Measurements from ENCODE around the gene QRSL1.
A peak's percentile ranks its signal among the peaks of the same experiment; 100 is the strongest.
"Not testable (repeated sequence)": the region's sequence is repeated elsewhere in the genome, so short reads cannot be mapped to it uniquely, and the experiment has no call there.

The QRSL1 gene, protein sequence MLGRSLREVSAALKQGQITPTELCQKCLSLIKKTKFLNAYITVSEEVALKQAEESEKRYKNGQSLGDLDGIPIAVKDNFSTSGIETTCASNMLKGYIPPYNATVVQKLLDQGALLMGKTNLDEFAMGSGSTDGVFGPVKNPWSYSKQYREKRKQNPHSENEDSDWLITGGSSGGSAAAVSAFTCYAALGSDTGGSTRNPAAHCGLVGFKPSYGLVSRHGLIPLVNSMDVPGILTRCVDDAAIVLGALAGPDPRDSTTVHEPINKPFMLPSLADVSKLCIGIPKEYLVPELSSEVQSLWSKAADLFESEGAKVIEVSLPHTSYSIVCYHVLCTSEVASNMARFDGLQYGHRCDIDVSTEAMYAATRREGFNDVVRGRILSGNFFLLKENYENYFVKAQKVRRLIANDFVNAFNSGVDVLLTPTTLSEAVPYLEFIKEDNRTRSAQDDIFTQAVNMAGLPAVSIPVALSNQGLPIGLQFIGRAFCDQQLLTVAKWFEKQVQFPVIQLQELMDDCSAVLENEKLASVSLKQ

DNA sequence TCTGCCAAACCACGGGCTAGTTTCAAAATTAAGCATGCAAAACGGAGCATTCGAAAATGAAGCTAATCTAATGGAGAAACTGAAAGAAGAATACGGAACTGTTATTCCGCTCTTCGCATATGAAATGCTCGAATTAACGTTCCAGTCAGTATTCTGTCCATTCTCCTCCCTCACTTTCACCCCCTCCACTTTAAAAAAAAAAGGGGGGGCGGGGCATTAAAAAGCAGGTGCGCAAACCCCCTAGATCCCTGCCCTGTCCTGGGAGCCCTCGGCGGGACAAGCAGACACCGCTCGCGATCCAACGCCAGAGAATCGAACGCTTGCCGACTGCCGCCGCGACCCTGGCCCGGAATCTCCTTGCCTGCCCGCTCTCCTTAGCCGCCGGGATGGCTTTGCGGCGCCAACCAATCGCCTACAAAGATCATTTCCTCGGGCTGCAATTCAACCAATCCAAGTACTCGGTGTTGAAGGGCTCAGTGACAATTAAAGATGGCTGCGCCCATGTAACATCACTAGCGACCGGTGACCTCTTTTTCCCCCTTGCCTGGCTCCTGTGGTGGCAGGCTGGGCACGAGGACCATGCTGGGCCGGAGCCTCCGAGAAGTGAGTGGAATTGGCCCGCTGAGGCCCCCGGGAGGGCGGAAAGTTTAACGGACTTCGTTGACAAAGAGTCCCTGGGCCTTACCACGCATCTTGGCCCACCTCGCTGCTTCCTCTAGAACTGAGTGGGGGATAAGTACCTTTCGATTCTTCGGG lies at the start of gene QRSL1, which contains the start of gene RTN4IP1:
TSS of gene QRSL1 (plus strand) at position 476 of the 756 bp plus-strand sequence. CDS start at position 580, 104 bp downstream.
TSS of gene RTN4IP1 (minus strand) at position 396 of the 756 bp plus-strand sequence. CDS start 477 bp downstream, outside the sequence.
- DNase-seq = peak; percentile 34 to 88 (median 84)

DNA sequence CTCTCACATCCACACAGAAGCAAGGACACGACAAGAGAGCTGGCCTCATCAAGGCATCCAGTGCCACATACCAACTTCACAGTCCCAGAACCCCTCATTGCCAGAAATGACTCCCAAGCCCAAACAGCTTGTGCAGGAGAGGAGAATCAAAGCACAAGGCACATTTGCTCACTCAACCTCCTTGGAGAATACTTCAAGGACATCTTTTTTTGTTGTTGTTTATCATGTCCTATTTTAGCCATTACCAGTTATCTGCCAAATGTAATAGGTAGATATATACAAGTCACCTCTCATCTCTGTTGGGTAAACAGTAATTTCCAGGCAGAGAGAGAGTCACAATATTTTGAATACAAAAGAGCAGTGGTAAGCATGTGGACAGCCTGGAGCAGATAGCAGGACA lies 47.9 kb upstream of the QRSL1 start:
- no peak for DNase-seq

DNA sequence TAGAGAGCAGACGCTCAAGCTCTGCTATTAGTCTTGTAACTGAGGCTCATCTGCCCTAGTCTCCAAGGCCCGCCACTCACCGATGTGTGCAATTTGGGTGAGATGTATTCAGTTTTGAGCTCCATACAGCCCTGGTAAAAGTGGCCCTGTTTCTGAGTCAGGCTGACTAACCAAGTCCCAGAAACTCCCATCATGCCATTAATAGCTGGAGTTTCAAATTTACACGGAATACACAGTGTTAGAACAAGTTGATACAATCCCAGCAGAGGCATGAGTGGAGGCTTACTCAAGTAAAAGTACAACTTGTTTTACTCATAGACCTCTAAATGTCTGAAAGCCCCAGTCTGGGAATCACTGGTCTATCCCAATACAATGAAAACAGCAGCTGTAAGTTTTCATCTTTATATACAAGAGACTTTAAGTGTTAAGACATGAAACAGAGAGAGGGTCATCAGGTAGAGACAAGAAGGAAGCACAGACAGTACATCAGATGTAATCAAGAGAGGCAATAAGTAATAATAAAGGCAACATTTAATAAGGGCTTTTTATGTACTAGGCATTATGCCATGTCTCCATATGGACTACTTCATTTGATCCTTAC lies 42.5 kb upstream of the QRSL1 start:
- DNase-seq = no peak

DNA sequence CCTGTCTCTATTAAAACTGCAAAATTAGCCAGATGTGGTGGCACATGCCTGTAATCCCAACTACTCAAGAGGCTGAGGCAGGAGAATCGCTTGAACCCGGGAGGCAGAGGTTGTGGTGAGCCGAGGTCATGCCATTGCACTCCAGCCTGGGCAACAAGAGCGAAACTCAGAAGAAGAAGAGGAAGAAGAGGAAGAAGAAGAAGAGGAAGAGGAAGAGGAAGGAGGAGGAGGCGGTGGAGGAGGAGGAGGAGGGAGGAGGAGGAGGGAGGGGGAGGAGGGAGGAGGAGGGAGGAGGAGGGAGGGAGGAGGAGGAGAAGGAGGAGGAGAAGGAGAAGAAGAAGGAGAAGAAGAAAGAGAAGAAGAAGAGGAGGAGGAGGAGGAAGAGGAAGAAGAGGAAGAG lies 40.4 kb upstream of the QRSL1 start:
- not testable (repeated sequence) for DNase-seq

DNA sequence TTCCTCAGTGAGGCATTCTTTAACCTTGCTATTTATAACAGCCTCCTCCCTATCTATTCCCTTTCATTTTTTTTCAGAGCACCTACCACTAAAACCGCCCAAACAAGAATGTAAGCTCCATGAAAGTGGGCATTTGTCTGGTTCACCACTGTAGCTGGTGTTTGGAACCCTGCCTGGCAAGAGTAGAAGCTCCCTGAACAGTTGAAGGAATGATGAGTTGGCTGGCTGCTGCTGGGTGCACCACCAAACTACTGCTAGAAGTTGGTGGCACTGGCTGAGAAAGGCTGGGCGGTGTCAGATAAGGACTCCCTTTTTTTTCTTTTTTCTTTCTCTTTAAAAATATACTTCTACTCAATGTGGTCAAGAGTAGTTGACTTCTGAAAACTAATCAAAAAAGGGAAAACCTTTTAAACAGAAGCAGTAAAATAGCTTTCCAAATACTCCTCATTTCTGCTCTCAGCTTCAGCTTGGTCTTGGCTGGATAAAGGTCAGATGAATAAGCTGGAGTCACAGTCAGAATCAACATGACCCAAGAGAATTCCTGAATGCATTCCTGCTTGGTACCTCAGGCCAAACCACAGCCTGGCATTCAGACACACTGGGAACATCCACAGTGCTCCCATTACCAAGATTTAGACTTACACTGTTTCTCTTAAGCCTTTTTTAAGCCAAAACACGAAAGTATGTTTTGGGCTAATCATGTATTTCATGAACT lies 38.1 kb upstream of the QRSL1 start:
- no peak for DNase-seq

DNA sequence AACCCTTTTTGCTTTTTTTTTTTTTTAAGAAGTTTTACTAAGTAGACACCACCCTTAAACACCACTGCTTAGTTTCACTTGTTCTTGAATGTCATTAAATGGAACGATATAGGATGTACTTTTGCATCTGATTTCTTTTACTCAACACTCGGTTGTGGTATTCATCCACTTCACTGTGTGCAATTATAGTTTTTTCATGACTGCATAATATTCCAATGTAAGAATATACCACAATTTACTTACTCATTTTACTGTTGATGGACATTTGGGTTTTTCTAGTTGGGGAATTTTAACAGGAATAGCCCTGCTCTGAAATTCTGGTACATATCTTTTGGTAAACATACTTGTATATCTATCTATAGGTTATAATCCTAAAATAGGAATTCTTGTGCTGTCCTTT lies 29.9 kb upstream of the QRSL1 start:
- no peak for DNase-seq

DNA sequence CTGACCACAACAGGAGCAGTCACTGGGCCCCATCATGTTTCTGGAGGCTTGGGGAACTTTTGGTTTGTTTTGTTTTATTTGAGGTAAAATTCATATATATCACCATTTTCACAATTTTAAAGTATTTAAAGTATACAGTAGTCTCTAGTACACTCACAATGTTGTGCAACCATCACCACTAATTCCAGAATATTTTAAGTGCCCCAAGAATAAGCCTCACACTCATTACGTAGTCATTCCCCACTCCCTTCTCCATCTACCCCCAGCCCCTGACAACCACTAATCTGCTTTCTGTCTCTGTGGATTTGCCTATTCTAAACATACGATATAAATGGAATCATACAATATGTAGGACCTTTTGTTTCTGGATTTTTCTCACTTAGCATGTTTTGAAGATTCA lies 29.0 kb upstream of the QRSL1 start:
- DNase-seq = no peak

DNA sequence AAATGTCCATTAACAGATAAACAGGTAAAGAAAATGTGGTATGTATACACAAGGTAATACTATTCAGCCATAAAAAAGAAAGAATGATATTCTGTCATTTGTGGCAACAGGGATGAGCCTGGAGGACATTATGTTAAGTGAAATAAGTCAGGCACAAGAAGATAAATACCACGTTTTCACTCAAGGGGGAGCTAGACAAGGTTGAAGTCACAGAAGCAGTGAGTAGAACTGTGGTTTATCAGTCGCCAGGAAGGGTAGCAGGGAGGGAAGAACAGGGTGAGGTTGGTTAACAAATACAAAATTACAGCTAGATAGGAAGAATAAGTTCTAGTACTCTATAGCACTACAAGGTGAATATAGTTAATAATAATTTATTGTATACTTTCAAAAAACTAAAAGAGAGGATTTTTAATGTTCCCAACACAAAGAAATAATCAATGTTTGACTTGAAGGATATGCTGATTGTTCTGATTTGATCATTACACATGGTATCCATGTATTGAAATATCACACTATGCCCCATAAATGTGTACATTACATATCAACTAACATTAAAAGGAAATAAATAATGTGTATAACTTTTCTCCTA lies 21.2 kb upstream of the QRSL1 start:
- no peak for DNase-seq

DNA sequence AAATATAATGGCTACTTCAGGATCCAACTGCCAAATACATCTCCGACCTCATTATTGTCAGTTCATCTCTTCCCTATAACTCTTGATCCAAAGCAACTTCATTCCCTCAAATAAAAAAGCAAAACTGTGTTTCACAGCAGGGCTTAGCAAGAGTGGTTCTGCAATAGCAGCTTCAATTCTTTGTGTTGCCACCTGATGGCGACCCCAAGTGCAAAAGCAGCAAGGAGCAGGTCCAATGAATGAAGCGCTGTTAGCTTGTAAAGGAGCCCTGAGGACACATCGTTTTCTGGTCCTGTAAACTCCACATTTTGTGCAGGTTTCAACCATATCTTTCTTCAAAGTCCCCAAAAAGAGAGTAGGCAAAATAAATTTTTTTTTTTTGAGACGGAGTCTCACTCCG lies 19.7 kb upstream of the QRSL1 start:
- no peak for DNase-seq

DNA sequence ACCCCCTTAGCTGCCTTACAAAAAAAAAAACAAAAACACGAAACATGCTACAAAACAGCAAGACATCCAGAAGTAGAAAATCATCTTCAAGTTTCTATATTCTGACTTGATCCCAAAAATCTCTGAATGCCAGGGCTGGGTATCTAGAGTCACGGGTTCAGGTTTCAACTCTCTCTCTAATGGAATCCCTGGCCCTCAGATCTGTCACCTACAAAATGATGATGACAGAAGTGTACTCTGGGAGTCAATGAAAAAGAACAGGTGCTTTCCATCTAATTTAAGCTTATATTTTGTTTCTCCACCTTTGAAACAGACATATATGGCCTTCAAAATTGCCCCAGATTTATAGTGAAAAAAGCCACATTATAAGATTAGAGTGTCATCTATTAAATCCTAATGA lies 18.3 kb upstream of the QRSL1 start:
- no peak for DNase-seq

DNA sequence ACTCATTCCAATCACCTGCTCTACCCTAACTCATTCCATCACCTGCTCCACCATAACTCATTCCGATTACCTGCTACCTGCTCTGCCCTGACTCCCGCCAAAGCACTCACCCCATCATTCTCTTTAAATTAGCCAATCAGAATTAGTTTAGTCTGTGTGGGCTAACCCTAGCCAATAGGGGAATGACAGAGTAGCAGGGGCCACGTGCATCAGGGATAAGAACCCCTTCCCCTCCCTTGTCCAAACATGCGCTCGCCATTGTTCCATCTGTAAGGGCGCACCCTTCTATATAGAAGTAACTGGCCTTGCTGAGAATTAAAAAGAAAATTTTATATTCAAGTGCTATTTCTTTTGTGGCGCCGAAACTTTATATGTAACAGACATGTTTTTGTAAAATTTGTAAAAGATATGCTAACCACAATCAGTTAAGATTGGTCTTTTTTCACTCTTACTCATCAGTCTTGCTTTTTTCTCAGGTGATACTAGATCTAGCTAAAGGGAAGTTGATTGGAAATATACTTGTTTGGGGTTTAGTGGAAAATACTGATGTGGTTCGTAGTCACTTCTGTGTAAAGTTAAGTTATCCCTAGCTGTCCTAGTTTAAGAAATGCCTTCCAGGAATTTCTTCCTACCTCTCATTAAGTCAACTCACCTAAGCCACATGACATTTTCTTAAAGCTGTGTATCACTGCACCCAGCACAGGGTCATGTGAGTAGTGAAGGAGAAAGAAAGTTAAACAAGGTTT lies 16.5 kb upstream of the QRSL1 start:
- no peak for DNase-seq

DNA sequence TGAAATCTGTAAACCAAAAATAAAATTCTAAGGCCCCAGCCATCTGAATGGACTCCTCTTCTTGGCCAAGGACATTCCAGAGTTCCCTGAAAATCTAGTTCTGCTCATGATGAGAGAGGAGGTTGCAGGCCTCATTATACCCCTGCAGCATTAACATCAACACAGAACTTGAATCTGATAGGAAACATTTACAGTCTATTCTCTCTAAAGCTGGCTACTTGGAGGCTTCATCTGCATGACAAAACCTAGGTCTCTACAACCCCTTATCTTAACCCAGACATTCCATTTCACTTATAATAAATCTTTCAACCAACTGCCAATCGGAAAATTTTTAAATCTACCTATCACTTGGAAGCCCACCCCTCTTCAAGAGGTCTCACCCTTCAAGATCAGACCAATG lies 15.8 kb upstream of the QRSL1 start:
- no peak for DNase-seq

DNA sequence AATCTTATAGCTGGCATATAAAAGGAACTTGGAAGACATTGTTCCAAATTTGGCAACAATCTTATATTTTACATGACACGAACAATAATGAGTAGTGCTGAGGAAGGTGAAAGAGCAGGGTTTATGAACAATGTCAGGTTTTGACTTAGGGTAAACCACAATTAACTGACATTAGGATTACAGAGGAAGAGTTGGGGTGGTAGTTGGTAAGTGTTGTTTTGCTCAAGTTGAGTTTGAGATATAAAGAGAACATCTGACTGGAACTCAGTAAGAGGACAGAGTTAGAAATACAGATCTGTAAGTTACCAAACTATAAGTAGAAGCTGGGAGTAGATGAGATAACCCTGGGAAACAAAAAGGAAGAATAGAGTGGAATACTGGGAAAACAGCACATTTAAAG lies 15.2 kb upstream of the QRSL1 start:
- no peak for DNase-seq

DNA sequence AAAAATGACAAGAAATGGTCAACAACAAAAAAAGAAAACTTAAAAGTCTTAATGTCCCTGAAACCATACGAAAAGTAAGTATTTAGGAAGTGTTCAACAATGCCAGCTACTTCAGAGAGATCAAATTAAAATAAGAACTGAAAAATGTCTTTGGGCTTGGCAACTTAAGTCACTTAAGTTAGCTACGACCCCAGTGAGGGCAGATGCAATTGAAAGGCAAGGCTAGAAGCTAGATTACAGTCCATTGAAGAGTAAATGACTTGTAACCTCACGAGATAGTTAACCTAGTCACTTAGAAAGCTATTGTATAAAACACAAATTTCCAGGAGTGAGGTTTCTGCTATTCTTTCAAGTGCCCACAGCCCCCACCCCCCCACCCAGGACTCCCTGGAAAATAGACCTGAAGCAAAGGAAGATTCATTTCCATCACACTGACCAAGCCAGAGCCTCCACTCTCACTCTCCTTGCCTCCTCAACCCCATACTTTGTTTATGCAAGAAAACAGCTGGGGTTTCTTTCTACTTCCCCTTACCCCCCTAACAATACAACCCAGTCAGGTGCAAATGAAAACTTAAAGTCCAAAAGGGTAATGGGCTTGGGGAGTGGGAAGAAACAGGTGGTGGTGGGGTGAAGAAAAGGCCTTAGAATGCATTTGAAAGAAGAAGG lies 14.7 kb upstream of the QRSL1 start:
- DNase-seq = no peak

DNA sequence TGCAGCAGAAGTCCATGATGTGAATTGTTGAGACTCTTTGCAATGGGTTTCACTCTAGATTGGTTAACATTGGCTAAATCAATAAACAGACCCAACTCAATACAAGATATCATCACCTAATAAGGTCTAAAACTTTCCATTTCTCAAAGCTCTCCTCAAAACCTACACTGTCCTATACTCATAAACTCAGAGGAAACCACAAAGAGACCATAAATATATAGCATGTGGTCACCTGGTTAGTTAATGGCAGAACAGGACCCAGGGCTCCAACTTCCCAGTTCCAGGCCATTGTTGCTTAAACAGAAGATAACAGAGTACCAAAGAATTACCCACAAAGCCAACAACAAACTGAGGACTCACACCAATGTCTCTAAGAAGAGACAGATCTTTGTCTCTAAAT lies 12.1 kb upstream of the QRSL1 start:
- no peak for DNase-seq

DNA sequence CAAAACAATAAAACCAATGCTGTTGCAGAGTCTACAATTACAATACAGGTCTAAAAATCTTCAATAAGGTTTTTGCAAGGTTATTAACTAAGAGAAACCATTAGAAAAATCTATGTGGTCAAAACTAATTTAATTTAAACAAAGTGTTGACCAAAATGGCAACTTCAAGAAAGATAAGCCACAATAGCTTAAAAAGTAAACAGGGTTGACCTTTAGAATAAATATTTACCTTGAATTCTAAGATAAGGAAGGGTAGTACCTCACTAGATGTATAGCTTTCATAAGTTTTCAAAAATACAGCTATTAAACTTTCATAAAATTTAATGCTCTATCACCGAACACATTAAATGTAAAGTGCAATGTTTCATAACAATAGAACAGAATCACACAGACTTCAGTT lies 11.5 kb upstream of the QRSL1 start:
- DNase-seq = no peak

DNA sequence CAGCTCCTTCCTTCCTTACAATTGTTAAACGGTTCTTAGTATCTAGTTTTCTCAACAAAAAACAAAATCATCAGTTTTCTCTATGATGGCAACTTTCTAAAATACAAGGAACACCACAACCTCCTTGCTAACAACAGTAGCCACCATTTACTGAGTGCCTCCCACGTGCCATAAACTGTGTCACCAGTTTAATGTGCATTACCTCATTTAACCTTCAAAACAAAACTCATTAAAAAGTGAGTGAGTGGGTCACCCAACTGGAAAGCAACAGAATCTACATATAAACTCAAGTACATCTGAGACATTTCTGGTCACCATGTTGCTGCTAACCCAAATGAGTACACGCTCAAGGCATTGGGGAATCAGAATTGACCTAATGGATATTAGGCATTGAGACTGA lies 11.1 kb upstream of the QRSL1 start:
- DNase-seq = no peak

DNA sequence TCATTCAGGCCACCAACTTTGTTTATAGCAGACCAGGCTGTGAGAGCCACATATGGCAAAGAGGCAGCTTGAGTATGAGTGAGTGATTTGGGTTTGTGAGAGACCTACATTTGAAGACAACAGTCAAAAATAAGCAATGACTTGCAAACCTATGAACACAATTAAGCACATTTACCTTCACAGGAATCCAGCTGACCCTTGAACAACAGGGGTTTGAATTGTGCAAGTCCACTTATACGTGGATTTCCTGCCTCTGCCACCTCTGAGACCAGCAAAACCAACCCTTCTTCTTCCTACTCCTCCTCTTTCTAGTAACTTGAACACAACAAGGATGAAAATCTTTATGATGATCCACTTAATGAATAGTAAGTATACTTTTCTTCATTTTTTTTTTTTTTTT lies 10.2 kb upstream of the QRSL1 start:
- DNase-seq = no peak

DNA sequence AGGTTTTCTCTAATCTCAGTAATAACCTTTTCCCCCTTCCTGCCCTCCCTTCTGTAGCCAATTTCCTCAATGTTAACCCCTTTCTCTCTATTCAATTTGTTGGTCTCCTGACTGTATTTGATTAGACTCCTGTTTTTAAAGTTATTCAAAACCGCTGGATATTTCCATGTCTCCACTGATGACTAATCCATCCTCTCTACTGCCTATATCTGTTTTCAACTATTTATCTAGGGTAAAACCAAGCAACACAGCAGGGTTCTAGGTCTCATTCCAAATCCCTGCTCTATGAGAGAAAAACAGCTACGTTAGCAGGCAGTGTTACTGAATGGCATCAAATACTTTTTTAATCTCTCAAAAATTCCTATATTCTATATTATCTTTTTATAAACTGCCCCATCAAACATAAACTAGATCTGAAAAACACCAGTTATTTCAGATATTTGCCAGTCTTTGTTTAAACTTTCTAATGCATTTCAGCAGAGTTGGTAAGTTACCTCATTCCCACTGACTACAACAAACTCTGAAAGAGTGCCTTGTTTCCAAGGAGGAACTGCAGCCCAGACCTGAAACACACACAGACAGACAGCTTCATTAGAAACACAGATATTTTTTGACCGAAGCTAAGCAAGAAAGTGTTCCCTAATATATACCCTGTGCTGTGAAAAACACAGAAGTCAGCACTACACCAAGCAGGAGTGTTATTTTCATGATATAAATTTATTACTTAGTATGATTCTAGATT lies 8.3 kb upstream of the QRSL1 start:
- no peak for DNase-seq

DNA sequence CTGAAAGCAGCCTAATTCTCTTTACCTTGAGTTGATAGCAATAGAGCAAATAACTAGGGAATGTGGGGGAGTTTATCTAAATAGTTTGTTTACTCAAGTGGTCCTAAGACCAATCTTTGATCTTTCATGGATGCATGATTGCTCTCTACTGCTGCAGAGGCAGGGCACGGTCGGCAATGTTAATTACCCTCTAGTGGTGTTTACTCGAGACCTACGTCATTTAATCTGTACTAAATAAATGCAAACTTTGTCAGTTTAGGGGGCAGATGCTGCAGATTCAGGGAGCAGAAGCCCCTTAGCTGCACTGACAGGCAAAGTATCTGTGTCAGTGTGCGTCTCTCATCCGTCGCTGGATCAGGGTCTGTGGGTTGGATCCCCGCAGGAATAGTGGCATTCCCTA lies 7.0 kb upstream of the QRSL1 start:
- no peak for DNase-seq
